HG03039 (cell line): ENCODE data around the gene LPP.

Experiments
- ATAC-seq: cut with Tn5 transposase; IDR thresholded peaks from one replicate; pipeline ENCODE4 v1.9.1; 2021; ENCODE audit warnings: mild to moderate bottlenecking, moderate library complexity; ENCODE audit not compliant: unreplicated experiment

The LPP gene

DNA sequence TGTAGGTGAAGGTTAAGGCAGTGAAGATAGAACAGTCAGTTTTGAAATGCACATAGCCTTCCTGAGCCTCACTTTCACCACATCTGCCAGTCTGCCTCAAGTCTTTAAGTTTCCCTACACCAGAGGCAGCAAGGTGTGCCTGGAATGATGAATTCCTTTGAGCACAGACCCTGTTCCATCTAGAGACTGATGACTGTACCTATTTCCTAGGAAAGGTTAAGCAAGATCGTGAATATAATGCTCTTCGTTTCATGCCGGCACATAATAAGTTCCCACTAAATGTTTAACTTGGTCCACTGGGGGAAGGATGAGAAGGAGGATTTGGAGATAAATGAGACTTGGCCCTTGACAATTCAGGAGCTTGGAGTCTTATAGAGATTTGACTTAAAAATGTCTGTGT is 141.9 kb downstream of the LPP start:
- ATAC-seq: no peak

- no peak for ATAC-seq
Observed at GRCh38 chr3:188296761-188297612, 143.0 kb downstream of the LPP start.

GRCh38 chr3:188298585-188298984 is 144.6 kb downstream of the LPP start:
- ATAC-seq: no peak

GRCh38 chr3:188299068-188299467 is 145.1 kb downstream of the LPP start:
- no peak for ATAC-seq

DNA sequence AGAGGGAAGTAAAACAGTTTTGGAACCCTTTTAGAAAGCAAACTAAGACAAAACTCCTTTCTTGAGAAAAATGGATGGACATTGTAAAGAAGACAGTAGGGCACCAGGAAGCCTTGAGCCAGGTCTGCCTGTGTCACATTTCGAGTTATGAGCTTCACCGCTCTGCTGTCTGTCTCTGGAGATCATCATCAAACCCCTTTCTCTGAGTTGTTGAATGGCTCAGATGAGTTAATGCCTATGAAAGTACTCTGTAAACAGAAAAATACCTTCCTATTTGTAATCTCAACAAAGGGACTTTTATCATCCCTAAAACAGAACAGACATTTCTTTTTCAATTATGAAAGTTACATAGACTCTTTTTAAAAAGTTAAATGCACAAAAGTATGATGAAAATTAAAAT is 145.8 kb downstream of the LPP start:
- no peak for ATAC-seq

DNA sequence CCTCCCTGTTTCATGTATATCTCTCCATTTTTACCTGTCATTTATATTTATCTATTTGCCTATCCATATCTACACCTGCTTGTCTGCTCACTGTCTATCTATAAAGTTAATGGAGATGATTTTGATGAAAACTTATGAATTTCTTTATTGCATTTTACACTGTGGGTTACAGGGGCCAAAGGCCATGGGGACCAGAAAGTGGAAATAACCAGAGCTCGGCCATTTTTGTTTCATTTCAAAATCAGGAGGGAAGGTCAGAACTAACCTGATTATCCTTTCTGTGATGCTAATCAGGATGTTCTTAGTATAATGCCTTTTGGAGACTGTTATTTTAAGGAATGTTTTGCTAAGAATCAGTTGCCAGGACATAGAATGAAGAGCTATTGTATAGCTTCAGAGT is 147.2 kb downstream of the LPP start:
- no peak for ATAC-seq

GRCh38 chr3:188303286-188303799 is 149.4 kb downstream of the LPP start:
- ATAC-seq: no peak

DNA sequence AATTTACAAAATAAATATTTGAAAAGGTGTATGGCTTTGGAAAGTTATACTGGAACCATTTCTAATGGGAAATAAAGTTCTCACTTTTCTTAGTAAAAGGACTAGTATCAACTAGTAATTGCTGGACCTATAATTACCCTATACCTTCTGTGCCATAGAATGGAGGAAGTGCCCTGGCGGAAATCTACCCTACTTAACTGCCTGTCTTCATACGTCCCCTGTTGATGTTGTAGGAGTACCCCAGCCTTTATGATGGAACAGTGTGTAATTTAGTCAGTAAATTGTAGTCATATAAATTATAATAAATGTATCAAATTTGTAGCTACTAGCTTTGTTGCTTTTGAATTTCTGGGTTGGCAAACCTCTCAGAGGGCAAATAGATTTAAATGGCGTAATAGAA is 149.9 kb downstream of the LPP start:
- ATAC-seq: no peak

DNA sequence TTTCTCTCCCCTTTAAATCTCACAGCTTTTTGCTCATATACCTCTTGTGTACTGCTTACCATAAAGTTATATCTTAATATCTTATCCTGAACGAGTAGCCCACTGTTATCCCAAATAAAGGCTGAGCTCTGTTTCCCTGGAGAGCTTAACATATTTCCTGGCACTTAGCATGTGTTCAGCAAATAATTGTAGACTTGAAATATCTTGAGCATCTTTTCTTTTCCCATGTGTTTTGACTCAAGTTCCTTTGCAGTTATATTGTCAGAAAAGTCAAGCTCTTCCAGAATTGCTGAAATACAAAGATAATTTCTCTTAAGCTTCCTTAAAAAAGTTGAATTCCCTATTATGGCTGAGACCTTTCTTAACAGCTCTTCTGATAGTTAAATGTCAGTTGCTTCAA is 150.5 kb downstream of the LPP start:
- no peak for ATAC-seq

GRCh38 chr3:188305220-188305619 is 151.3 kb downstream of the LPP start:
- no peak for ATAC-seq

- ATAC-seq: no peak
Observed at GRCh38 chr3:188306435-188307005, 152.6 kb downstream of the LPP start.

DNA sequence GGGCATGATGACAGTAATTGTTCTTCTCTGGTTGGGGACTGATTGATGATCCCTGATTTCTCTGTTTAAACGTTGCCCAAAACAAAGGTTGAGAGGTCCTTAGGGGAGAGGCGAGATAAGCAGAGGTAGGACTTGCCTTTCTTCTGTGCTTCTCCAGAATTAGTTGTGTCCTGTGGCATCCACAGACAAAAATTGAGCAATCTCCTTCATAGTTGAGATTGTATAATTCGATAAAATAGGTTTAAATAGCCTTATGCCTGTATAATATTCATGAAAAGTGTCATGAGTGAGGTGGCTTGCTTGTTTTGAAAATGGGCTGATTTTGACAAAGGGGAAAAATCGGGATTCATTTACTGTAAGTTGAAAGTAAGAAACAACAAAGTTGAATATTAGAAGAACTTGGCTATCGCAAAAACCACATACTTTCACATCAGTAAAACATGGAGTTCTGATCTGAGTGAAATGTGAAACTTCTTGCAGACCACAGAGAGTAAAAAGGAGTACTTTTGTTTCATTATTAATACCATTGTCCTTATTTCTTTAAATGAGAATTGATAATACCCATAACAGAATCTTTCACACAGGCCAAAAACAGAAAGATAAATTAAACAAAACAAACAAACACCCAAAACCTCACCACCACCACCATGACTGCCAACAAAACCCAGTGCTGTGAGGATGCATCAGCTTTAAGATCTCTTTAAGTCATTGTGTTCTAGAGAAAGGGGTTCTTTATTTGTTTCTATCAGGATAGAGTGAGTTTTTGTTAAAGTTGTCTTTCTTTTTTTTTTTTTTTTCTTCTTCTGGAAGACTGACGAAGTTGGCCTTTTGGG is 155.7 kb downstream of the LPP start:
- peak; percentile 96 for ATAC-seq

GRCh38 chr3:188310270-188310710 is 156.3 kb downstream of the LPP start:
- no peak for ATAC-seq

- ATAC-seq: no peak
Observed at GRCh38 chr3:188315553-188315952, 161.6 kb downstream of the LPP start.

DNA sequence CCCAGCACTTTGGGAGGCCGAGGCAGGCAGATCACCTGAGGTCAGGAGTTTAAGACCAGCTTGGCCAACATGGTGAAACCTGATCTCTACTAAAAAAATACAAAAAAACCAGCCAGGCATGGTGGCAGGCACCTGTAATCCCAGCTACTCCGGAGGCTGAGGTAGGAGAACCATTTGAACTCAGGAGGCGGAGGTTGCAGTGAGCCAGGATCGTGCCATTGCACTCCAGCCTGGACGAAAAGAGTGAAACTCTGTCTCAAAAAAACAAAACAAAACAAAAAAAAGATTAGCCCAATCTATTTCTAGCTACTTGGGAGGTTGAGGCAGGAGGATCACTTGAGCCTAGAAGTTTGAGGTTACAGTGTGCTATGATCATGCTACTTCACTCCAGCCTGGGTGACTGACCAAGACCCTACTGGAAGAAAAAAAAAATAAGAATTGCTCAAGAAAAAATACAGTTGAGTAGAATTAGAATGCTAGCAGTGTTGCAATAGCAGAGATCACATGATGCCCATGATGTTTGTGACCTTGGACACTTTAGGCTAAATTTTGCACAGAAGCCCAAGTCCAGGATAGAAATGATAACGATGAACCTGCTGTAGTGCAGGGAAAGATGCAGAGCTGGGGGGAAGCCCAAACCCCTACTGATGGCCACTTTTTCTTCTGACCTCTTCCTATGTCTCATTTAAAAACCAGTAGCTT is 162.2 kb downstream of the LPP start:
- ATAC-seq: no peak

DNA sequence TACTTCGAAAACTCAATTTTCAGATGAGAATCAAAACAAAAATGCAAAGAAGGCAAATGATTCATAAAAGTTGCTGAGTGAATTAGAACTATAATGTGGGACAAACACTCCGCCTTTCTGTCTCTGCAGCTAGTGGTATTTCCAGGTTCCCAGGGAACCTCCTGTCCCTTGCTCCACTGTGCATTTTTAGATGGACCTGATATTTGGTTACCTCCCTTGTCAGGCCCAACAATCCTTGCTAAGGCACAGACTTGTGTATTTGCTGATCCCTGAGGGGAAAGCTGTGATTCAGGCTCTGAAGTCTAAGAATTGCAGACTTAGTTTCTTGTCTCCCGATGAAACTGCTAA is 162.7 kb downstream of the LPP start:
- no peak for ATAC-seq

- no peak for ATAC-seq
Observed at GRCh38 chr3:188319569-188319968, 165.6 kb downstream of the LPP start.

DNA sequence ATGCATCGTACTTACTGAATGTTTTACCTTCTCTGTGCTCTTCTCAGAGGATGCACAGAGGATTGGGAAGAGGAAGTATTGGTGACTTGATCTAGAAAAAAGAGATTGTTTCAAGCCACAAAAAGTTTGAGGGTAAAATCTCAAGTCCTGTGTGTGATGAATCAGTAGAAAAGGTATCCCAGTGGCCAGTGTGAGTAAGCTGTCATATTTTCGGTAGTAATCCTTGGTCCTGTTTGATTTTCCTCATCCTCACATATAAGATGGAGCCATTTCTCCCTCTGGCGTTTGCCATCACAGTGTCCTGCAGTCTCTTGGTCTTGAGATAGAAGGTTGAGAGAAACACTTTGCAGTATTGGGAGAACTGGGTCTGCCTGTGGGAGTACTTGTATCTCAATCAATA is 166.8 kb downstream of the LPP start:
- no peak for ATAC-seq

- no peak for ATAC-seq
Observed at GRCh38 chr3:188321258-188321657, 167.3 kb downstream of the LPP start.

- ATAC-seq: no peak
Observed at GRCh38 chr3:188322135-188322887, 168.4 kb downstream of the LPP start.
